ENCODE results near the gene MGRN1.

- no peak for TF ChIP-seq REST (IDR thresholded peaks at IDR 0.05; ENCODE audit: insufficient replicate concordance, low read depth)
- TF ChIP-seq CTCF (IDR thresholded peaks at IDR 0.05; ENCODE audit: insufficient read depth, low read length): no peak
These were observed 25.3 kb downstream of the MGRN1 start for GRCh38 chr16:4649744-4650442.
